ENCODE data around the gene LYPD4.

Gene LYPD4

GRCh38 chr19:41853768-41854167, 9.3 kb upstream of the LYPD4 start:
- in situ Hi-C loops (cut with HindIII; ENCODE audit: low sequenced_read_pairs), result loop anchor here (10.0 kb wide), 1 partner anchor 101 kb away; the partner anchor contains the start of gene RABAC1

DNA sequence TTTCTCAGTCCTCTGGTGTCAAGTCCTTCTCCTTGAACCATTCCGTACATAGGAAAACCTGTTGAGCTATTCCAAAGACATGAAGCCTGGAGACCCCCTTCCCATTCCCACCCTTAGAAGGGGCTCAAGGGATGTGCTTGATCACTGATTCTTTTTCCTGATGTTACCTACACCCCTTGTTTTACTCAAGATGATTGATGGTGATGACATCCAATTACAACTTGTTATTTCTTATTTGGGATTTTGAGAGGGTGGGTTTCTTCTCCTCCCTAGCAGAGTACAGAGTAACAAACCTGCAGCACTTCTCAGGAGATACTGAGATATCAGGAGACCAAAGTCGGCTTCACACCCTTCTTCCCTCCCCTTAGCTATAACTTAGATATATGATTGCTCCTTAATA, 8.9 kb upstream of the LYPD4 start:
- in situ Hi-C loops (cut with HindIII; ENCODE audit: low sequenced_read_pairs), result loop anchor here (10.0 kb wide), 1 partner anchor 101 kb away; the partner anchor contains the start of gene RABAC1

DNA sequence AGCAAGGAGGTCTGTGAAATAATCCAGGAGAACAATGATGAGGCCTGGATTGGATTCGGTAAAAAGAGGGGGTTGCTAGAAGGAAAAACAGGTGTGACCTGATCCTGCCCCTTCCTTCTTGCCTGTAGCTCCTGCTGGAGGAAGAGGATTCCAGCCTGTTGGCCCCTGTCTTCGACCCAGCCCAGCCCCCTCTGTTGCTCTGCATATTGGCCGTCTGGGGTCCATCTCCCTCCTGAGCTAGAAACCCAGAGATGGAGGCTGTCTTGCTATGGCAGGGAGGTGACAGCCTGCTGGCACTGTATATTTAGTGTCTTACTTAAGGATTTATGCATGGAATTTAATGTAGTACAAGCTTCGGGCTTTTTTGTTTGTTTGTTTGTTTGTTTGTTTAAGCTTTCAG, 7.0 kb upstream of the LYPD4 start:
- in situ Hi-C loops (cut with HindIII; ENCODE audit: low sequenced_read_pairs), result loop anchor here (10.0 kb wide), 1 partner anchor 103 kb away; the partner anchor contains the start of gene RABAC1

DNA sequence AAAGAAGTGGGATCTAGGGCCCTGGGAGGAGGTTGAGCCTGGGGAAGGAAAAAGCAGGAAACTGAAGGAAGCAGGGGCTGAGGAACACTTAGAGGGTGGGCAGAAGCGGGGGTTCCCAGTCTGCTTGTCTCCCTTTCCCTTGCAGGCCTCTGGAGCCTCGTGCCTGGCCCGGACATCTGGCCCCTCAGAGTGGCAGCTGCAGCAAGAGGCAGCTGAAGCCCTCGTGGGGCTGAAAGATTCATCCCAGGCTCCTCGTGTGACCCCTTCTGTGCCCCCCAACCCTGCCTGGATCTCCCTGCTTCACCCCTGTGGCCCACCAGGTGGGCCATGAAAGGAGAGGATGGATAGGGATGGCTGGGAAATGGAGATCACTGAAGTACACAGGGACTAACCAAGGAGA, 5.9 kb upstream of the LYPD4 start:
- in situ Hi-C loops (cut with HindIII; ENCODE audit: low sequenced_read_pairs), result loop anchor here (10.0 kb wide), 1 partner anchor 104 kb away; the partner anchor contains the start of gene RABAC1

GRCh38 chr19:41849067-41849466, 4.6 kb upstream of the LYPD4 start:
- in situ Hi-C loops (cut with HindIII; ENCODE audit: low sequenced_read_pairs), result no loop called here

GRCh38 chr19:41848666-41849065, 4.2 kb upstream of the LYPD4 start:
- in situ Hi-C loops (cut with HindIII; ENCODE audit: low sequenced_read_pairs), result no loop called here

DNA sequence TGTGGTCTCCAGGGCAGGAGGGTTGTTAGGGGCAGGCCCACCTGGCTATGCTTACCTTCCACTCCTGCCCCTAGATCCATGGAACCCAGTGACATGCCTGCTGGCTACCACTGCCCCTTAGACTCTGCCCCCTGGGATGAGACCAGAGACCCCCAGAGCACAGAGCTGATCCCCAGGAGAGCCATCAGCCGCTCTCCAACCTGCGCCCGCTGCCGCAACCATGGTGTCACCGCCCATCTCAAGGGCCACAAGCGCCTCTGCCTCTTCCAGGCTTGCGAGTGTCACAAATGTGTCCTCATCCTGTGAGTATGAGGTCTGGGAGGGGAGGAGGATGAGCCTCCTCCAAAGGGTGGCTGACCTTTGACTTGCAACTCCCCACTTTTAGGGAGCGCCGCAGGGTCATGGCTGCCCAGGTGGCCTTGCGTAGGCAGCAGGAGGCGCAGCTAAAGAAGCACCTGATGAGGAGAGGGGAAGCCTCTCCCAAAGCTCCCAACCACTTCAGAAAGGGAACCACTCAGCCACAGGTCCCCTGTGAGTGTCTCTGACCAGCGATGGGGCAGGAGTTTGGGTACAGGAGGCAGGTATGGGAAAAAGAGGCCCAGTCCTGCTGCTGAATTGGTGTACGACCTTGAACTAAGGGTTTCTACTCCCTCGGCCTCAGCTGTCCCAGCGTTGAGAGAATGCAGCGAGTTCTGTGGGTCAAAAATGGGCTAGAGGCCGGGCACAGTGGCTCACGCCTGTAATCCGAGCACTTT, 3.0 kb upstream of the LYPD4 start:
- in situ Hi-C loops (cut with HindIII; ENCODE audit: low sequenced_read_pairs), result no loop called here

- in situ Hi-C loops (cut with HindIII; ENCODE audit: low sequenced_read_pairs), result no loop called here
Observed at GRCh38 chr19:41845051-41845590, 638 bp upstream of the LYPD4 start.

DNA sequence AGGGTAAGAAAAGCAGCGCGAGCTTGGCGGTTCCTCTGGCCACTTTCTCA, 343 bp upstream of the LYPD4 start, which contains the start of gene DMRTC2:
Gene DMRTC2 (plus strand): TSS at position 42 of the 50 bp plus-strand sequence. CDS start 2,387 bp downstream, outside the sequence.
- in situ Hi-C loops (cut with HindIII; ENCODE audit: low sequenced_read_pairs), result no loop called here

DNA sequence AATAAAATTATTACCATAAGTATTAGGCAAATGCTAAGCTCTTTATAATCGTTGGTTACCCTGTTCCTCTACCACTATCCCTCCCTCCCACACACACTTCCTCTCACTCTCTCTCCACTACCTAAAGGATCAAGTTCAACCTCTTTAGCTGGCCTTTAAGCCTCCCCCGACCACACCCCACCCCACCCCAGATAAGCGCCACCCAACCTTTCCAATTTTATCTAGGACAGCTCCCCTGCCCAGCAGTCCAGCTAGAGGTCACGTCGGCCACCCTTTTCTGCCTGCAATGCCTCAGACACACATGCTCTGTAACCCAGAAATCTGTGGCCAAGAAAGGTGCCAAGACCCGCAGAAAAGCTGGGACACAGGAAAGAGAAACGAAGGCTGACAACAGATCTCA, 1.1 kb downstream of the LYPD4 start:
- in situ Hi-C loops (cut with HindIII; ENCODE audit: low sequenced_read_pairs), result no loop called here

DNA sequence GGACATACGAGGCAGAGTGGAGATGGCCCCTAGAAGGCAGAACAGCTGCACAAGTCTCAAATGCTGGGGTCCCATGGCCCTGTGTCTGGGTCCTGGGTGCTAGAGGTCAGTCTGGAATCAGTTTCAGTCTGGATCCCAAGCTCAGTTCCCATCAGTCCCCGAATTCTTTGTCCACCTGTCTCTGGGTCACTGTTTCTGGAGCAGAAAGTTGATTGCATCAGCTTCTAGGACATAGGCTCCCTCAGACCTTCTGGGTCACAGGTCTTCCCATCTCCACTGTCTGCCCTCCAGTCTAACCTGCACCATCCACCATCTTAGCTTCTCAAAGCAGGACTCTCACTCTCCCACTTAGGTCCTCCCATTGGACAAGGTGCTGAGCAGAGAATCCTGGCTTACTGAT, 5.3 kb downstream of the LYPD4 start:
- in situ Hi-C loops (cut with HindIII; ENCODE audit: low sequenced_read_pairs), result no loop called here

DNA sequence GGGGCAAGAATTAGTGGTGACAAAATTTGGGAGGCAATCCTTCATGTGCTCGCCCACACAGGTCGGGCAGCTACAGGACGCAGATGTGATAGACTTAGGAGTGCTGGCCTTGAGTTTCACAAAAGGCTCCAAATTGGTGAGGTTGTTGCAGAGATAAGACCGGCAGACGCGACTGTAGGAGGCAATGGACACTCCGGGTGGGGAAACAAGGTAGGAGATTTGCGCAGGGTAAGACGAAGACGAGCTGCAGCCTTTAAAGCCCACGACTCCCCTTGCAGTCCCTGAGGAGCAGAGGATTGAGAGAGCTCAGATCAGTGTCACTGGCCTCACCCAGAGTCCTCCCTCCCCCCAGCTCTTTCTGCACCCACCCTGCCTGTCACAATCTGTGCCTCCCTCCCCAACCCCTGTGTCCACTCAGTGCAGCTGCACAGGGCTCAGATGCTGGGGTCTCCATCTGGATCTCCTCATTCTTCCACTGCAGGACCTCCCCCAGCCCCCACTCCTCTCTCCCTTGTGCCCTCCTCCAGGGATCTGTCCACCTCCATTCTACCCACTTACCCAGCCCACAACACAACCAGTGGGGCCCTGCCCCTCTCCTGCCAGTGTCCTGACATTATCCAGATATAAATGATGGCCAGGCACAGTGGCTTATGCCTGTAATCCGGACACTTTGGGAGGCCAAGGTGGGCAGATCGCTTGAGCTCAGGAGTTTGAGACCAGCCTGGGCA, 6.3 kb downstream of the LYPD4 start:
- in situ Hi-C loops (cut with HindIII; ENCODE audit: low sequenced_read_pairs), result no loop called here

- in situ Hi-C loops (cut with HindIII; ENCODE audit: low sequenced_read_pairs), result no loop called here
Observed at GRCh38 chr19:41821003-41821735, 23.3 kb downstream of the LYPD4 start.

- in situ Hi-C loops (cut with HindIII; ENCODE audit: low sequenced_read_pairs), result no loop called here
Observed at GRCh38 chr19:41816761-41817160, 27.7 kb downstream of the LYPD4 start.

- in situ Hi-C loops (cut with HindIII; ENCODE audit: low sequenced_read_pairs), result no loop called here
Observed at GRCh38 chr19:41815301-41815700, 29.2 kb downstream of the LYPD4 start.

GRCh38 chr19:41813911-41814310, 30.6 kb downstream of the LYPD4 start:
- in situ Hi-C loops (cut with HindIII; ENCODE audit: low sequenced_read_pairs), result no loop called here

- in situ Hi-C loops (cut with HindIII; ENCODE audit: low sequenced_read_pairs), result no loop called here
Observed at GRCh38 chr19:41811981-41812380, 32.5 kb downstream of the LYPD4 start.

DNA sequence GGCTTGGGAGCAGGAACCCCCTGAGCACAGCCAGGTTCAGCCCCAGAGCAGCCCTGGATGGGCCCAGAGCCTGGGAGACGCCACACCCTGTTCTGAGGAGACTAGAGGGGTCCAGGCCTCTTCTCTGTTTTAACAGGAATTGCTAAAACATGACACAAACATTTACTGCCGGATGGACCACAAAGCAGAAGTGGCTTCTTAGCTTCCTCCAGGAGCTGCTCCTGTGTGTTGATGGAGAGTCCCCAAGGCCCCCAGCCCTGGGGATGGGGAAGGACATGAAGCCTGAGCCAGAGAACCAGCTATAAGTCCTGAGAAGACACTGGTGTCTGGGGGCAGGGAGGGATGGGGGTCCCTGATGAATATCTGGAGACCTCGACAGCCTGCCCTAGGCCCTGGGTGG, 33.4 kb downstream of the LYPD4 start:
- in situ Hi-C loops (cut with HindIII; ENCODE audit: low sequenced_read_pairs), result no loop called here

DNA sequence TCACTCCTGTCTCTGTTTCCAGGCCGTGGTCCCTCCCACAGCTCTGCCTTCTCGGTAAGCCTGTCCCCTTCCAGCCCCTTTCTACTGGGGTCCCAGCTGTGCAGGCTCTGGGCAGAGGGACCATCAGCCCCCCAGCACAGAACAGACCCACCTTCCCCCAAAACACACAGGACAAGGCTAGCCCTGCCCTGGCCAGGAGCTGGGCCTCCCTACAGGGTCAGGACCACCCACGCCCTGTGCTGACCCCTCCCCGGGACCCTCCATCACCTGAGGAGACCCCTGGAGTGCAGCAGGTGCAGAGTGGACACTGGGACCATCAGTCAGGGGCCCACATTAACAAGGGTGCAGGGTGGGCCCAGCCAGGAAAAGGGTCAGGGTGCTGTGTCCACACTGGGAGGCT, 34.2 kb downstream of the LYPD4 start:
- in situ Hi-C loops (cut with HindIII; ENCODE audit: low sequenced_read_pairs), result no loop called here

- in situ Hi-C loops (cut with HindIII; ENCODE audit: low sequenced_read_pairs), result no loop called here
Observed at GRCh38 chr19:41808663-41809566, 35.6 kb downstream of the LYPD4 start.

GRCh38 chr19:41807176-41807575, 37.3 kb downstream of the LYPD4 start:
- in situ Hi-C loops (cut with HindIII; ENCODE audit: low sequenced_read_pairs), result no loop called here
